GM21619 (cell line): Measurements from ENCODE around the gene KLK2.
"Not testable (repeated sequence)": the region's sequence is repeated elsewhere in the genome, so short reads cannot be mapped to it uniquely, and the experiment has no call there.

Experiments
- ATAC-seq: cut with Tn5 transposase; IDR thresholded peaks from one replicate; pipeline ENCODE4 v1.9.1; 2021; ENCODE audit not compliant: unreplicated experiment

Gene KLK2

GRCh38 chr19:50891253-50891625, 18.0 kb downstream of the KLK2 start:
- no peak for ATAC-seq

DNA sequence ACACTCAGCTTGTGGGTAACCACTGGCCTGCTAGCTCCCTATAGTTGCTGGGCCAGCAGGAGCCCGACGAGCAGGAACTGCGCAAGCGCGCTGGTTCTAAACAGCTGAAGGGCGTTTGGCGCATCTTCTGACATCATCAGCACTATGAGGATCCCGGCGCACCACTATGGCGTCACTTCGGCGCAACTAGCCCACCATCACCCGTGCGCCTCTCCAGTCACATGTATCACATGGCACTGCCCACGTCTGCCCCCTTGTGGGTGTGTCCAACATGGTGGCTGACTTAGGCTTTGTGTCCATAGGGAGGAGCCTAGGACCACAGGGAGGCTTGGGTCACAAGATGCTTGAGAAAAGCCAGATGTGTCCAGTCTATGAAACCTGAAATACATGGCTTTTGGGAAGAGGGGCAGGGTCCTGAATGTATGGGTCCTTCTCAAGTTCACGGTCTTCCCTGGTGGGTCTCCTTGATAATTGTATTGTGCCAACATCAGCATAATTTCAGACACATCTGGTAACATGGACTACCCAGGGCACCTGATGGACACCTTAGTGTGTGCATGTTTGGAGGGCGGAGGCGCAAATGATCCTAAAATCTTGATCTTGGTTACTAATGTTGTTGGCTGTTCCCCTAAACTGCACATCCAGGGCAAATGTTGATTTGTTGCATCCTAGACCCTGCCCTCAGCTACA, 20.0 kb downstream of the KLK2 start:
- no peak for ATAC-seq

- ATAC-seq, result no peak
These were observed 21.5 kb downstream of the KLK2 start for GRCh38 chr19:50894478-50895356.

DNA sequence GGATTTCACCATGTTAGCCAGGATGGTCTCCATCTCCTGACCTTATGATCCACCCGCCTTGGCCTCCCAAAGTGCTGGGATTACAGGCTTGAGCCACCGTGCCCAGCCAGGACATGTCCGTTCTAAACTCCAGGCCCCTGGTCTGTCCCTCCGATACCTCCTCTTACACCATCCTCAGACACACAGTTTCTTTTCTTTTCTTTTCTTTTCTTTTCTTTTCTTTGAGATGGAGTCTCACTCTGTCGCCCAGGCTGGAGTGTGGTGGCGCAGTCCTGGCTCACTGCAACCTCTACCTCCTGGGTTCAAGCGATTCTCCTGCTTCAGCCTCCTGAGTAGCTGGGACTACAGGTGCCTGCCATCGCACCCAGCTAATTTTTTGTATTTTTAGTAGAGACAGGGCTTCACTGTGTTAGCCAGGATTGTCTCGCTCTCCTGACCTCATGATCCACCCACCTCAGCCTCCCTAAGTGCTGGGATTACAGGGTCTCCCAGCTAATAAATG, 22.9 kb downstream of the KLK2 start:
- ATAC-seq, result not testable (repeated sequence)

DNA sequence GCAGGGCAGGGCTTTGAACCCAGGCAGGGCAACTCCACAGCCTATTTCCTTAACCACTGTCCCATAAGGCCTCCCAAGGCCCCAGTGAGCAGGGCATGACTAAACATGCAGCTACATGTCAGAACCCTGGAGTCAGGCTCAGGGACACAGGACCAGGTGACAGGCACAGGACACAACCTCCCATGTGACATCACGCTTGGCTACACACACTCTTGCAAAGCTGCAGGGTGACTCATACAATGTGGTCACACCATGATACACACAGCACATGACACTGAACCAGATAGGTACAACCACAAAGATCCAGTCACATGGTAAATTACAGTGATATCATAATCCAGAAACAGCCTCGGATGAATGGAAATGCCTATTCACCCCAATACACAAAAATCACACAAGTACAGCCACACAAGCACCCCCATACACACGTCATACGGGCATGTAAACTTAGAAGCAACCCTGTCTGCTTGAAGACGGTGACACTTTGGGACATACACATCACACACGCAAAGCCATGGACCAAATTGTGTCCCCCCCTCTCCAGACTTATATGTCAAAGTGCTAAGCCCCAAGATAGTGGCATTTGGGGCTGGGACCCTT, 23.5 kb downstream of the KLK2 start:
- ATAC-seq, result peak; percentile 78

GRCh38 chr19:50897191-50897607, 24.0 kb downstream of the KLK2 start:
- peak; percentile 27 for ATAC-seq

GRCh38 chr19:50897612-50898011, 24.4 kb downstream of the KLK2 start:
- peak; percentile 6 for ATAC-seq

DNA sequence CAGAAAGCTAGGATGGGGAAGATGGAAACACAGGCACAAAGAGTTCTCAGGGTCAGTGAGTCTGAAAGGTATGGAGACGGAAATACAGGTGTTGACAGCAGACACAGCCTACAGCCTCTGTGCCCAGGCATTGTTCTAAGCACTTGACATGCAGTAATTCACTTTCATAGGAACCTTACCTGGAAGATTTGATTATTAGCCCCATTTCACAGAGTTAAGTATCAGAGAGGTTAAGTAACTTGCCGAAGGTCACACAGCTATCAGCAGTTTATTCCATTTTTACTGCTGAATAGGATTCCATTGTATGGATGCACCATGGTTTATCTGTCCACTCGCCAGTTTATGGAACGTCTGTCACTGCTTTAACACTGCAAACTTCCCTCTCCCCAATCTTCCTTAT, 24.8 kb downstream of the KLK2 start:
- no peak for ATAC-seq

DNA sequence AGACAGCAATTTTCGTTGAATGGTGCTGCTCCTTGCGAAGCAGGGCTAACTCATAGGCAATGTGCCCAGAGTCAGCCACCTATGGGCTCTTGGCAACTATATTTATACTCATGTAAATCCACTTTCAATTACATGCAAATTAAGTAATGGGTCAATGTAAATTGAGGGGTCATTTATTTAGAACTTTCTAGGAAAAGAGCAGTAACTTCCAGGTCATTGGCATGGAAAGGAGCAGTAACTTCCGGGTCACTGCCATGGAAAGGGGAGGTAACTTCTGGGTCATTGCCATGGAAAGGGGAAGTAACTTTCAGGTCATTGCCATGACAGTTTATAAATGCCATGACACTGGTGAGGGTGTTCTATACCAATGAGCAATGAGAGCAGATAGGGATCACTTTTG, 26.3 kb downstream of the KLK2 start:
- no peak for ATAC-seq

DNA sequence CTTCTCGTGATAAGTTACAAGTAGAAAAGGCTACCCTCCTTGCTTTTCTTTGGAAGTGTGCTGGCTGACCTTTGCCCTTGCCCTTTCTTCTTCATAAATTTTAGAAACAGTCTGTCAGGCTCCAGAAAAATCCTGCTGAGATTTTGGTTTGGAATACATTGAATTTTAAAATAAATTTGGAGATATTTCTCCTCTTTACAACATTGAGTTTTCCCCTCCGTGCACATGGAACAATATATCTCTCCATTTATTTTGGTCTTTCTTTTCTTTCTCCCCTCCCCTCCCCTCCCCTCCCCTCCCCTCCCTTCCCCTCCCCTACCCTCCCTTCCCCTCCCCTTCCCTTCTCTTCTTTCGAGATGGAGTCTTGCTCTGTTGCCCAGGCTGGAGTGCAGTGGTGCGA, 29.4 kb downstream of the KLK2 start:
- no peak for ATAC-seq

DNA sequence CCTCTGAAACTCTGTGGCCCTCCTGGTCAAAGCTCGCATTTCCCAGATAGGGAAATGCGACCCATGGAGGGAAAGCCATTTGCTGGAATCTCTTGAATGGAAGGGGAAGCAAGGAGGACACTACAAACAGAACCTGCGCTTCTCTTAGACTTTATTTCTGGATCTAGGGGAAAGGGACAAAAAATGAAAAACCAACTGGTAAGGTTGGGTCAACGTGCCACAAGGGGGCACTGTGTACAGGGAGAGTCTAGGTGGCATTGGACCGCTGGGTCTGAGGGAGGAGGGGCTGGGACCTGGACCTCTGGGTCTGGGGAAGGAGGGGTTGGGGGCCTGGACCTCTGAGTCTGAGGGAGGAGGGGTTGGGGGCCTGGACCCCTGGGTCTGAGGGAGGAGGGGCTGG, 33.0 kb downstream of the KLK2 start:
- ATAC-seq, result no peak

DNA sequence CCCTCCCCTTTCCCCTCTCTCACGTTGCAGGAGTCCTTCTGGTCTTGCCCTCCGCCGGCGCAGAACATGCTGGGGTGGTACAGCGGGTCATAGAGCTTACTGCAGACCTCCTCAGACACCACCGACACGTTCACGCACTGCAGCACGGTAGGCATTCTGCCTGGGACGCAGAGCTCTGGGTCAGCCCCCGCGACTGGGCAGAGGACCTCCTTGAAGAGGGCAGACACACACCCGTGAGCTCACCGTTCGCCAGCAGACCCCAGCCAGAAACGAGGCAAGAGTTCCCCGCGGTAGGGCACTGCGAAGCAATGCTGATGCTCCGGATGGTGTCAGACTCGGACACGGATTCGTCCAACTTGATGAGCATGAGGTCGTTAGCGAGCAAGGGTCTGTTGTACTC, 35.1 kb downstream of the KLK2 start:
- no peak for ATAC-seq

DNA sequence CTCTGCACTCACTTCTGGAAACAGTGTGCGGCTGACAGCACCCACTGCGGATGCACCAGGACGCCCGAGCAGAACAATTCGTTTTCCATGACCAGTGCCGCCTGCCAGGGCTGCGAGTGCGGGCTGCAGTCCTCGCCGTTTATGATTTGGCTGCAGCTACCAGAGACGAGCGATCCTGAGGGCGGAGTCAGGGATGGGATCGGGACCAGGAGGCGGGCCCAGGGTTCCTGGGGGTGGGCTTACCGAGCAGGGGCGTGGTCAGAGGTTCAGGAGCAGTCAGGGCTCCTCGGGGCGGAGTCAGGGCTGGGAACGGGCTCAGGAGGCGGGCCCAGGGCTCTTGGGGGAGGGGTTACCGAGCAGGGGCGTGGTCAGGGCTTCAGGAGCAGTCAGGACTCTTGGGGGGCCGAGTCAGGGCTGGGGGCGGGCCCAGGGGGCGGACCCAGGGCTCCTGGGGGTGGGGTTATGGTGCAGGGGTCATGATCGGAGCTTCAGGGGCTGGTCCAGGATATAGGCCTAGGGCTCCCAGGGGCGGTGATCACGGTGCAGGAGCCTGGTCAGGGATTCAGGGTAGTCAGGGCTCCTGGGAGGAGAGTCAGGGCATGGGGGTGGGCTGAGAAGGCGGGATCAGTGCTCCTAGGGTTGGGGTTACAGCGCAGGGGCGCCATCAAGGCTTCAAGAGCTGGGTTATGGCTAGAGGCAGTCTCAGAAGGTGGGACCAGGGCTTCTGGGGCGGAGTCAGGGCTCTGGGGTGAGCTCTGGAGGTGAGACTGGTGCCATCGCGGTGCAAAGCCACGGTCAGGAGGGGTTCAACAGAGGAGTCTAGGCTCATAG, 36.2 kb downstream of the KLK2 start:
- no peak for ATAC-seq

- no peak for ATAC-seq
These were observed 37.5 kb downstream of the KLK2 start for GRCh38 chr19:50910722-50911121.

DNA sequence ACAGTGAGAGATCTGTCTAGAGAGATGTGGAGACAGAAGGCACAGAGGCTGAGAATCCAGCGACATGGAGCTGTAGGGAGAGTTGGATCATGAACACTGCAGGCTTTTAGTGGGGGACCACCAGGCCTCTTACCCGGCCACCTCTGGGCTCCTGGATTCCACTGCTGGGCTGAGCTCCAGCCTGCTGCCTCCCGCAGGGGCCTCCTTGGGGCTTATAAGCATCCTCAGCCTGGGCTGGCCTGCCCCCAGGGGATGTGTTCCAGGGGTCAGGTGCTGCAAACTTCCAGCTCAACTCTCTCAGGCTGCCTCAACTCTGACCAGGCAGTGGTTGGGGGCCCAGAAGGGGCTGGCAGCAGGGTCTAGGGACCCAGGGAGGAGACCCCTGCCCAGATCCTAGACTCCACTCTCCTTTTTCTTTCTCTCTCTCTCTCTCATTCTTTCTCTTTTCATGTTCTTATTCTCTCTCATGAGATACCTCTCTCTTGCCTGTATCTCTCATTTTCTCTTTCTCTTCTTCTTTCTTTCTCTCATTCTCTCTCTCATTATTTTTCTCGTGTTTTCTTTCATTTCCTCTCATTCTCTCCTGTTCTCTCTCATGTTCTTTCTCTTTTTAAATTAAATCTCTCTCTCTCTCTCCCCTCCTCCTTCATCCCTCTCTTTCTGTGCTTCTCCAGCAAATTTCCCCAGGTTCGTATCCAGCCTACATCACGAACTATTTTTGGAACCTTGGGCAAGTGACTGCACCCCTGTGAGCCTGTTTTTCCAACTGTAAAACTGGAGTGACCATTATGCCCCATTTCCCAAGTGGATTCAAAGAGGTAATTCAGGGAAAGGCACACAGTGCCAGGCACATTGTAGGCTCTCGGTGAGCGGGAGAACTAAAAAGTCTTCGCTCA, 38.2 kb downstream of the KLK2 start, which contains the start of gene KLK4:
Gene KLK4 (minus strand): TSS at position 190 of the 896 bp plus-strand sequence. CDS start 657 bp downstream, outside the sequence.
- ATAC-seq, result no peak

DNA sequence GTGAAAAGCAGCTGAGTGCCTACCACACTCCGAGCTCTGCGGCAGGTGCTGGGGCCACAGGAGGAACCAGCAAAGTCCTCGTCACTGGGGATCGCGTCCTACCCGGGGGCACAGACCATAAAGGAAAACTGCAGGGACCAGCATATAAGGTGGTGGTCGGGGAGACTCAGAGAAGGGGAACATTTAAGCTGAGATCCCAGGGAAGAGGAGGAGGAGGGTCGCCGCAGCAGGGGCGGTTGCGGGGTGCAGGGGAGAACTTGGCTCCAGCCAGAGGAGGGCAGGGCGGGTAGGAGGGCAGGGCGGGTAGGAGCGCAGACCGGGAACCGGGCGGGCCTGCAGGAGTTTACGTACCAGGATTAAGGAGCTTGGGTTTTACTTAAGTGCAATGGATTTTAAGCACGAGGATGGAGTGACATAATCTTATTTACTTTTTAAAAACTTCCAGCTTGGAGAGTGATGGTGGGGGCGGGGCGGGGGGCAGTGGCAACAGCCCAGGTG, 38.9 kb downstream of the KLK2 start:
- no peak for ATAC-seq

GRCh38 chr19:50912727-50913716, 39.8 kb downstream of the KLK2 start:
- no peak for ATAC-seq

GRCh38 chr19:50916069-50916468, 42.8 kb downstream of the KLK2 start:
- ATAC-seq, result no peak
